Ammon's horn (tissue), 1 donor: ENCODE results near the gene ALG9.

Experiments
- DNase-seq: peaks from one replicate; pipeline ENCODE4 v3.0.0-alpha.2; 2016; ENCODE audit warnings: low spot score

ALG9 gene

GRCh38 chr11:111835665-111836064 is 35.7 kb downstream of the ALG9 start:
- no peak for DNase-seq

- no peak for DNase-seq
Measured at GRCh38 chr11:111834432-111835163, 36.8 kb downstream of the ALG9 start.

- DNase-seq = peak; percentile 20
Measured at GRCh38 chr11:111833524-111833923, 37.9 kb downstream of the ALG9 start.

- no peak for DNase-seq
Measured at GRCh38 chr11:111829185-111829968, 42.0 kb downstream of the ALG9 start.

- no peak for DNase-seq
Measured at GRCh38 chr11:111826322-111826950, 44.9 kb downstream of the ALG9 start.

GRCh38 chr11:111823629-111824028 is 47.8 kb downstream of the ALG9 start:
- no peak for DNase-seq

- DNase-seq = no peak
Measured at GRCh38 chr11:111823131-111823530, 48.2 kb downstream of the ALG9 start.

GRCh38 chr11:111819829-111820237 is 51.5 kb downstream of the ALG9 start:
- no peak for DNase-seq

GRCh38 chr11:111819161-111819828 is 52.1 kb downstream of the ALG9 start:
- no peak for DNase-seq

GRCh38 chr11:111815489-111815888 is 55.9 kb downstream of the ALG9 start:
- DNase-seq = no peak

- no peak for DNase-seq
Measured at GRCh38 chr11:111814557-111815320, 56.6 kb downstream of the ALG9 start.

GRCh38 chr11:111814106-111814505 is 57.3 kb downstream of the ALG9 start:
- DNase-seq = no peak

- no peak for DNase-seq
Measured at GRCh38 chr11:111812211-111812610, 59.2 kb downstream of the ALG9 start.

- DNase-seq = no peak
Measured at GRCh38 chr11:111811445-111811844, 59.9 kb downstream of the ALG9 start.

GRCh38 chr11:111808834-111809233 is 62.5 kb downstream of the ALG9 start:
- no peak for DNase-seq

- DNase-seq = no peak
Measured at GRCh38 chr11:111808063-111808588, 63.3 kb downstream of the ALG9 start.

GRCh38 chr11:111807076-111807475 is 64.3 kb downstream of the ALG9 start:
- DNase-seq = no peak

GRCh38 chr11:111801135-111801534 is 70.2 kb downstream of the ALG9 start:
- DNase-seq = no peak

- peak; percentile 13 for DNase-seq
Measured at GRCh38 chr11:111798279-111798678, 73.1 kb downstream of the ALG9 start.

- DNase-seq = no peak
Measured at GRCh38 chr11:111797145-111797581, 74.2 kb downstream of the ALG9 start.

- DNase-seq = no peak
Measured at GRCh38 chr11:111796696-111797095, 74.7 kb downstream of the ALG9 start.
